SK-N-SH (cell line): ENCODE data around the gene KIAA0319L. TPM values are rescaled to one million over a fixed set of nuclear protein-coding genes. Genes with fewer than 3 reads are reported as not detected.
"Not testable (repeated sequence)": the region's sequence is repeated elsewhere in the genome, so short reads cannot be mapped to it uniquely, and the experiment has no call there.

Source experiments
- CTCF ChIA-PET: fragments of 300-600, 350-600 bp; formaldehyde crosslinking; extraction: SDS; loops from one replicate; lab custom pipeline; 2021; lab: Yijun Ruan, JAX
- POLR2A ChIA-PET: fragments of 350-600 bp; sonication (Branson Sonifier 250); formaldehyde crosslinking; extraction: SDS; loops from one replicate; lab custom pipeline; 2020; ENCODE audit warnings: antibody characterized with exemption, inconsistent platforms; lab: Yijun Ruan, JAX
- DNase-seq: peaks from one replicate; pipeline ENCODE4 v3.0.0; 2012
- H2AFZ ChIP-seq: fragments of 200-600 bp; sonication (generic); 2 replicates; pipeline ENCODE4 v1.8.1; 2016; ENCODE audit warnings: antibody characterized with exemption, mild to moderate bottlenecking, low read depth
- H3F3A ChIP-seq: fragments of 200-600 bp; sonication (generic); replicated peaks from 2 replicates; pipeline ENCODE3; 2016; ENCODE audit warnings: antibody characterized with exemption, mild to moderate bottlenecking; ENCODE audit not compliant: insufficient read depth
- H3K27ac ChIP-seq, 2 experiments: fragments of 200-500 bp in 1 of 2; fragments of 200-600 bp in 1 of 2; sonication (Bioruptor generic) in 1 of 2; sonication (generic), shearing (Covaris generic) in 1 of 2; 2 replicates each; pipeline versions ENCODE4 v1.5.1 to v1.6.1; 2014 to 2016; ENCODE audit warnings: low read depth in 2 of 2, inconsistent platforms in 1 of 2, low read length in 1 of 2, mild to moderate bottlenecking in 1 of 2, mixed read lengths in 1 of 2
- H3K27me3 ChIP-seq: fragments of 200-600 bp; sonication (generic), shearing (Covaris generic); 2 replicates; pipeline ENCODE4 v1.6.1; 2016; ENCODE audit warnings: mixed run types; ENCODE audit not compliant: insufficient read depth
- H3K36me3 ChIP-seq, 2 experiments: fragments of 200-500 bp in 1 of 2; fragments of 200-600 bp in 1 of 2; sonication (Bioruptor generic) in 1 of 2; sonication (generic) in 1 of 2; replicated peaks in 1 of 2; 2 replicates each; pipeline versions ENCODE3 to v1.5.1; 2014 to 2016; ENCODE audit warnings: low read length in 1 of 2, mild to moderate bottlenecking in 1 of 2; ENCODE audit not compliant: insufficient read depth in 2 of 2, control insufficient read depth in 1 of 2
- H3K4me1 ChIP-seq, 2 experiments: fragments of 200-500 bp in 1 of 2; fragments of 200-600 bp in 1 of 2; sonication (Bioruptor generic) in 1 of 2; sonication (generic), shearing (Covaris generic) in 1 of 2; 2 replicates each; pipeline versions ENCODE4 v1.5.1 to v1.6.1; 2014 to 2016; ENCODE audit warnings: low read depth in 1 of 2, low read length in 1 of 2, mixed run types in 1 of 2; ENCODE audit not compliant: insufficient read depth in 2 of 2, control insufficient read depth in 1 of 2
- H3K4me2 ChIP-seq: fragments of 200-600 bp; sonication (generic), shearing (Covaris generic); 2 replicates; pipeline ENCODE4 v1.6.1; 2017; ENCODE audit warnings: mixed run types
- H3K4me3 ChIP-seq, 2 experiments: fragments of 200-500 bp in 1 of 2; fragments of 200-600 bp in 1 of 2; sonication (Bioruptor generic) in 1 of 2; sonication (generic), shearing (Covaris generic) in 1 of 2; 2 replicates each; pipeline versions ENCODE4 v1.5.1 to v1.8.1; 2014 to 2016; ENCODE audit warnings: low read depth in 2 of 2, inconsistent platforms in 1 of 2, low read length in 1 of 2, mild to moderate bottlenecking in 1 of 2, mixed read lengths in 1 of 2, moderate library complexity in 1 of 2
- H3K79me2 ChIP-seq: fragments of 200-600 bp; sonication (generic); 2 replicates; pipeline ENCODE4 v1.8.1; 2017; ENCODE audit warnings: mild to moderate bottlenecking; ENCODE audit not compliant: insufficient read depth
- H3K9ac ChIP-seq: fragments of 200-600 bp; sonication (generic); 2 replicates; pipeline ENCODE4 v1.6.1; 2017; ENCODE audit warnings: mixed run types
- H3K9me2 ChIP-seq: fragments of 200-600 bp; sonication (generic); 2 replicates; pipeline ENCODE4 v1.6.1; 2017; ENCODE audit warnings: mixed run types
- H3K9me3 ChIP-seq: fragments of 200-600 bp; sonication (generic); 2 replicates; pipeline ENCODE4 v1.6.1; 2017; ENCODE audit warnings: mixed run types, mild to moderate bottlenecking, moderate library complexity
- H4K20me1 ChIP-seq: fragments of 200-600 bp; sonication (generic); 2 replicates; pipeline ENCODE4 v1.6.1; 2017; ENCODE audit warnings: mild to moderate bottlenecking, mixed run types; ENCODE audit not compliant: insufficient read depth
- CHD2 ChIP-seq: fragments of 150-350 bp; IDR thresholded peaks from 2 replicates; pipeline ENCODE4 v1.6.1; 2018; ENCODE audit warnings: low read length; ENCODE audit not compliant: partially characterized antibody
- EP300 ChIP-seq, 2 experiments: IDR thresholded peaks; 2 replicates each; pipeline versions ENCODE4 v1.4.0 to v1.6.1; 2012; ENCODE audit warnings: borderline replicate concordance in 1 of 2, low read depth in 1 of 2, low read length in 1 of 2
- GATA2 ChIP-seq: sonication (generic); formaldehyde crosslinking; IDR thresholded peaks from 2 replicates; pipeline ENCODE4 v1.5.0; 2020; ENCODE audit warnings: mild to moderate bottlenecking, missing genetic modification reagents
- MEF2A ChIP-seq: IDR thresholded peaks from 2 replicates; pipeline ENCODE4 v1.4.0; 2012; ENCODE audit warnings: low read depth, borderline replicate concordance
- MXI1 ChIP-seq: IDR thresholded peaks from 2 replicates; pipeline ENCODE4 v1.6.1; 2012; ENCODE audit warnings: mild to moderate bottlenecking, low read depth, low read length, improper control_type of control experiment
- RAD21 ChIP-seq: IDR thresholded peaks from 2 replicates; pipeline ENCODE4 v1.6.1; 2012; ENCODE audit warnings: mild to moderate bottlenecking, low read length
- SMC3 ChIP-seq: IDR thresholded peaks from 2 replicates; pipeline ENCODE4 v1.6.1; 2012; ENCODE audit warnings: low read depth, low read length, improper control_type of control experiment
- YY1 ChIP-seq: IDR thresholded peaks from 2 replicates; pipeline ENCODE4 v1.4.0; 2012; ENCODE audit warnings: low read depth, mild to moderate bottlenecking
- WGBS: methylation state at CpG from one replicate; pipeline ENCODE4 v1.1.6; 2017; ENCODE audit warnings: low lambda C conversion rate; 5-methylcytosine and 5-hydroxymethylcytosine counted together
- polyA plus RNA-seq, 3 experiments: library from polyadenylated mRNA; depleted of rRNA; stranded (reverse); fragments of >200 nt; gene quantifications; 2 replicates each; pipeline ENCODE4 v1.2.3, GENCODE V29; 2012
- TF ChIP-seq, protein P1 (sequence below): IDR thresholded peaks from 2 replicates; pipeline ENCODE4; 2012

Gene KIAA0319L
- polyA plus RNA-seq, 1 of the 3 experiments (the other 2 are of a cell fraction) = 51.9 TPM

- DNase-seq = no peak
- ChIA-PET CTCF (interaction anchor here (1.0 to 1.6 kb wide), 3 partner anchors 24 to 30 kb away, joined by 3 to 4 read pairs (median 3); no protein-coding TSS in a partner anchor), POLR2A (no interaction called here)
- Histone ChIP-seq H3K27me3 (no peaks in the 10 kb centered on the region), H4K20me1 (no peaks in the 10 kb centered on the region), H3K4me1 (no peaks in the 10 kb centered on the region), H3K36me3 (peaks cover 28 to 30% of the 10 kb centered on the region in 2 experiments), H3K4me3 (no peak overlapping the region), H3K27ac (no peak overlapping the region), H3K9ac (no peak overlapping the region), H3K79me2 (no peaks in the 10 kb centered on the region), H3F3A (no peaks in the 10 kb centered on the region), H3K9me3 (no peaks in the 10 kb centered on the region), H3K4me2 (no peak overlapping the region), H2AFZ (no peak overlapping the region), H3K9me2 (no peaks in the 10 kb centered on the region)
- TF ChIP-seq MXI1 (no peak), GATA2 (no peak), RAD21 (no peak), YY1 (no peak), EP300 (IDR thresholded peaks at IDR 0.05; ENCODE audit: borderline replicate concordance in 1 of 2, low read depth in 1 of 2, low read length in 1 of 2) (no peak), MEF2A (no peak), SMC3 (no peak)
- TF ChIP-seq, protein P1, sequence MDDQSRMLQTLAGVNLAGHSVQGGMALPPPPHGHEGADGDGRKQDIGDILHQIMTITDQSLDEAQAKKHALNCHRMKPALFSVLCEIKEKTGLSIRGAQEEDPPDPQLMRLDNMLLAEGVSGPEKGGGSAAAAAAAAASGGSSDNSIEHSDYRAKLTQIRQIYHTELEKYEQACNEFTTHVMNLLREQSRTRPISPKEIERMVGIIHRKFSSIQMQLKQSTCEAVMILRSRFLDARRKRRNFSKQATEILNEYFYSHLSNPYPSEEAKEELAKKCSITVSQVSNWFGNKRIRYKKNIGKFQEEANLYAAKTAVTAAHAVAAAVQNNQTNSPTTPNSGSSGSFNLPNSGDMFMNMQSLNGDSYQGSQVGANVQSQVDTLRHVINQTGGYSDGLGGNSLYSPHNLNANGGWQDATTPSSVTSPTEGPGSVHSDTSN = no peak
- 98% methylated on average over 6 of the region's 6 CpGs for WGBS
Measured at GRCh38 chr1:35475856-35476674, 81.1 kb downstream of the KIAA0319L start.

- no peaks in the 10 kb centered on the region for H3K79me2 ChIP-seq
- H4K20me1 ChIP-seq = no peaks in the 10 kb centered on the region
- H3K4me2 ChIP-seq = no peak overlapping the region
- ChIA-PET CTCF (interaction anchor here (0.6 to 2.1 kb wide), 3 partner anchors 24 to 149 kb away, joined by 3 to 8 read pairs (median 3); no protein-coding TSS in a partner anchor), POLR2A (no interaction called here)
- H3K9me2 ChIP-seq = no peaks in the 10 kb centered on the region
- H3K4me3 ChIP-seq = no peak overlapping the region
- DNase-seq = no peak
- H3F3A ChIP-seq = no peaks in the 10 kb centered on the region
- no peaks in the 10 kb centered on the region for H3K4me1 ChIP-seq
- H3K9ac ChIP-seq = no peak overlapping the region
- peaks cover 28 to 37% of the 10 kb centered on the region in 2 experiments for H3K36me3 ChIP-seq
- no peaks in the 10 kb centered on the region for H3K27me3 ChIP-seq
- WGBS = 98% methylated on average over 2 of the region's 2 CpGs
- no peak overlapping the region for H3K27ac ChIP-seq
- H3K9me3 ChIP-seq = no peaks in the 10 kb centered on the region
- H2AFZ ChIP-seq = no peak overlapping the region
- TF ChIP-seq CHD2 = no peak
Measured at GRCh38 chr1:35475356-35475755, 81.8 kb downstream of the KIAA0319L start.

GRCh38 chr1:35473216-35473615, 84.0 kb downstream of the KIAA0319L start:
- not testable (repeated sequence) for H3K4me1 ChIP-seq

More at GRCh38 chr1:35473216-35473615, 84.0 kb downstream of the KIAA0319L start:
- CTCF ChIA-PET = interaction anchor here (2.1 kb wide), 1 partner anchor 22 kb away, joined by 8 read pairs; no protein-coding TSS in a partner anchor
- H3K9me2 ChIP-seq, H3K9me3 ChIP-seq, DNase-seq, H3K4me2 ChIP-seq, H3K27ac ChIP-seq, H4K20me1 ChIP-seq, H3K4me3 ChIP-seq, POLR2A ChIA-PET, H3F3A ChIP-seq, H3K9ac ChIP-seq, H3K79me2 ChIP-seq, H2AFZ ChIP-seq, H3K27me3 ChIP-seq: not testable (repeated sequence)
- H3K36me3 ChIP-seq = peaks cover 34 to 44% of the 10 kb centered on the region in 2 experiments
- 98% methylated on average over 3 of the region's 3 CpGs for WGBS
